Pancreas (tissue), 10 donors: ENCODE results near the gene TMEM190. TPM values are rescaled to one million over a fixed set of nuclear protein-coding genes. Genes with fewer than 3 reads are reported as not detected.

Experiments used
- ATAC-seq, 4 donors: fragments of 200-7000 bp; cut with Tn5 transposase; one replicate each; pipeline versions ENCODE4 v1.8.0 to v1.9.1; 2020; ENCODE audit warnings: mild to moderate bottlenecking in 4 of 4, moderate library complexity in 4 of 4
- DNase-seq, 6 donors: peaks; one replicate each; pipeline ENCODE4 v3.0.0-alpha.2; 2020
- FAIRE-seq: peaks from 2 replicates; lab custom pipeline; 2012; peaks lifted over from hg19 to GRCh38; lab: Jason Lieb, UNC
- H3K27ac ChIP-seq, 4 donors: fragments of 200-600 bp; sonication (generic); 1 replicate in 3 of 4; 2 replicates in 1 of 4; pipeline versions ENCODE4 v1.5.0 to v1.8.0; 2020
- H3K27me3 ChIP-seq, 4 donors: fragments of 200-600 bp; one replicate each; pipeline ENCODE4 v1.8.0; 2021
- H3K36me3 ChIP-seq, 3 donors: fragments of 200-600 bp; sonication (generic) in 1 of 3; one replicate each; pipeline versions ENCODE4 v1.5.0 to v1.8.0; 2020 to 2021
- H3K4me1 ChIP-seq, 3 donors: fragments of 200-600 bp; one replicate each; pipeline ENCODE4 v1.8.0; 2021
- H3K4me3 ChIP-seq, 4 donors: fragments of 200-600 bp; sonication (generic) in 2 of 4; one replicate each; pipeline versions ENCODE4 v1.5.0 to v1.8.0; 2020 to 2021
- H3K9me3 ChIP-seq, 4 donors: fragments of 200-600 bp; one replicate each; pipeline ENCODE4 v1.8.0; 2021
- CTCF ChIP-seq, 4 donors: fragments of 200-600 bp; sonication (generic) in 3 of 4; IDR thresholded peaks; one replicate each; pipeline versions ENCODE4 v1.5.0 to v1.8.0; 2021; ENCODE audit warnings: antibody characterized with exemption in 4 of 4
- WGBS, 2 donors: extraction: QIAGEN DNeasy Blood & Tissue Kit; methylation state at CpG; one replicate each; pipeline ENCODE4 v1.1.7; 2013; 5-methylcytosine and 5-hydroxymethylcytosine counted together
- intact Hi-C, 3 donors: fragments of 100-400 bp; cut with DNase I; formaldehyde crosslinking; loops; one replicate each; pipeline versions ENCODE4 v1.11.1 to v1.14.2; 2022
- polyA plus RNA-seq, 2 donors: library from polyadenylated mRNA; stranded (reverse); fragments of 200-250 nt; gene quantifications; one replicate each; pipeline ENCODE4 v1.2.3, GENCODE V29; 2013
- total RNA-seq, 6 donors: library from RNA; stranded (reverse); fragmentation: NEBNext Ultra II Directional in 4 of 6; extraction: Animal tissue kit (Norgen Biotek cat#: 25700) in 4 of 6; gene quantifications; one replicate each; pipeline versions ENCODE4 v1.2.1 to v1.2.4, GENCODE V29; 2021 to 2023
- donor health status: healthy with polysubstance abuse.
- donor health status: DM: no; HTN: no; CAD: no; lungs with moderate emphysema.
- donor health status: DM: no; HTN: no; CAD: no.
- donor health status: control.
- donor health status: control.
- donor health status: Bipolar disorder and iron deficiency.
- donor health status: DM: yes; HTN: yes; CAD: no.
- donor health status: DM: no; HTN: no; CAD: no.
- donor health status: DM: no; HTN: no; CAD: no.
- donor health status: DM: yes; HTN: yes; CAD: no.

The TMEM190 gene
- total and polyA plus RNA-seq, 8 donors, result 0.45 TPM; not detected in 7

- peak in 1 of 6 donors; percentile 44 for DNase-seq
- FAIRE-seq, result no peak
- intact Hi-C loops, result no loop called here
- Histone ChIP-seq H3K27me3 (peaks cover 0 to 8% (median 0%) of the 10 kb centered on the region in 4 donors), H3K4me1 (peaks cover 0 to 3% (median 0%) of the 10 kb centered on the region in 3 donors), H3K9me3 (no peaks in the 10 kb centered on the region), H3K4me3 (no peak overlapping the region), H3K27ac (no peak overlapping the region), H3K36me3 (no peaks in the 10 kb centered on the region)
- ATAC-seq, result no peak
- WGBS, 2 donors, result 62 to 76% methylated on average over 14 to 19 of the region's 19 CpGs
- no peak for TF ChIP-seq CTCF (IDR thresholded peaks at IDR 0.05)
These were observed 10.7 kb upstream of the TMEM190 start for GRCh38 chr19:55365964-55366363.

GRCh38 chr19:55366790-55367189, 9.8 kb upstream of the TMEM190 start:
- intact Hi-C loops, result no loop called here

GRCh38 chr19:55368106-55368505, 8.5 kb upstream of the TMEM190 start:
- ATAC-seq (no peak), DNase-seq (peak in 1 of 6 donors; percentile 60), FAIRE-seq (no peak)
- 64 to 81% methylated on average over 15 to 16 of the region's 16 CpGs for WGBS, 2 donors
- Histone ChIP-seq H3K4me1 (peaks cover 0 to 3% (median 0%) of the 10 kb centered on the region in 3 donors), H3K27me3 (peaks cover 0 to 19% (median 2%) of the 10 kb centered on the region in 4 donors), H3K9me3 (no peaks in the 10 kb centered on the region), H3K36me3 (no peaks in the 10 kb centered on the region), H3K4me3 (no peak overlapping the region), H3K27ac (no peak overlapping the region)
- TF ChIP-seq CTCF (IDR thresholded peaks at IDR 0.05), result no peak
- intact Hi-C loops, result no loop called here

More at GRCh38 chr19:55366790-55367189, 9.8 kb upstream of the TMEM190 start:
- 61 to 84% methylated on average over 3 of the region's 3 CpGs for WGBS, 2 donors
- peaks cover 0 to 16% (median 2%) of the 10 kb centered on the region in 4 donors for H3K27me3 ChIP-seq
- TF ChIP-seq CTCF (IDR thresholded peaks at IDR 0.05), result no peak
- H3K27ac ChIP-seq, result no peak overlapping the region
- no peak for DNase-seq
- H3K9me3 ChIP-seq, result no peaks in the 10 kb centered on the region
- no peak overlapping the region for H3K4me3 ChIP-seq
- ATAC-seq, result no peak
- FAIRE-seq, result no peak
- H3K4me1 ChIP-seq, result peaks cover 0 to 3% (median 0%) of the 10 kb centered on the region in 3 donors
- no peaks in the 10 kb centered on the region for H3K36me3 ChIP-seq

- Histone ChIP-seq H3K4me1 (peaks cover 0 to 3% (median 0%) of the 10 kb centered on the region in 3 donors), H3K36me3 (no peaks in the 10 kb centered on the region), H3K4me3 (peak overlapping the region in 1 of 4 donors; percentile 22), H3K9me3 (no peaks in the 10 kb centered on the region), H3K27ac (no peak overlapping the region), H3K27me3 (peaks cover 0 to 19% (median 2%) of the 10 kb centered on the region in 4 donors)
- intact Hi-C loops, result no loop called here
- peak in 1 of 6 donors; percentile 76 for DNase-seq
- TF ChIP-seq CTCF (IDR thresholded peaks at IDR 0.05), result no peak
- 8 to 22% methylated on average over 26 to 54 of the region's 54 CpGs for WGBS, 2 donors
- FAIRE-seq, result no peak
- peak in 3 of 4 donors; percentile 22 to 66 (median 34) for ATAC-seq
These were observed 7.7 kb upstream of the TMEM190 start for GRCh38 chr19:55368701-55369563.
